Measurements from ENCODE around the gene SCP2.

SCP2 gene

DNA sequence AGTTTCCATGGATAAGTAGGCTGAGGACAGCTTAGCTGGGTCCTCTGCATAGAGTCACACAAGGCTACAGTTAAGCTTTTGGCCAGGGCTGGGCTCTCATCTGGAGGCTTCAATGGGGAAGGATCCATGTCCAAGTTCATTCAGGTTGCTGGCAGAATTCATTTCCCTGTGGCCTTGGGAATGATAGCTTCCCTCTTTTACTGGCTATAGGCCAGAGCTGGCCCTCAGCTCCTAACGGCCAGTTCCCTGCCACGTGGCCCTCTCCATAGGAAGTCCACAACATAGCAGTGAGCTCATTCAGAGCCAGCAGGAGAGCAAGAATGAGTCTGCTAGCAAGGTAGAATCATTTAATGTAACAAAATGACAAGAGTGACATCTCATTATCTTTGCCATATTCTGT lies 119.9 kb downstream of the SCP2 start:
- FAIRE-seq, result no peak

GRCh38 chr1:53047737-53048736 lies 121.0 kb downstream of the SCP2 start:
- FAIRE-seq, result no peak

GRCh38 chr1:53048960-53049573 lies 122.0 kb downstream of the SCP2 start:
- FAIRE-seq, result no peak

DNA sequence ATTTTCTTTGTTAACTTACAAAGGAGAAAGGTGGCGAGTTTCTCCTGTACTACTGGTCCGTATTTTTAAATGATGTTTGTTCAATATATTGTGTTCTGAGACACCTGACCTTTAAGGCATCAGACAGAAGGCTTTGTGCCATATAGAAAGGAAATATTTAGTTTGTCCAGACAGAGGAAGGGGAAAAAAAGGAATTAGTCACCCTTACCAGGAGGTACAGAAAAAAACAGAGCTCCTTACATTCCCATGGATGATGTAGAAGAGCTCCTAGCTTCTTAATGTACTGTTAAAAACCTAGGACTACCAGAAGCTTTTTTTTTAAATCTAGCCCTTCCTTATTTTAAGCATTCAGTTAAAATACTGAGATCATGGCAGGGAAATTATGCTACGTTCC lies 122.5 kb downstream of the SCP2 start:
- no peak for FAIRE-seq

DNA sequence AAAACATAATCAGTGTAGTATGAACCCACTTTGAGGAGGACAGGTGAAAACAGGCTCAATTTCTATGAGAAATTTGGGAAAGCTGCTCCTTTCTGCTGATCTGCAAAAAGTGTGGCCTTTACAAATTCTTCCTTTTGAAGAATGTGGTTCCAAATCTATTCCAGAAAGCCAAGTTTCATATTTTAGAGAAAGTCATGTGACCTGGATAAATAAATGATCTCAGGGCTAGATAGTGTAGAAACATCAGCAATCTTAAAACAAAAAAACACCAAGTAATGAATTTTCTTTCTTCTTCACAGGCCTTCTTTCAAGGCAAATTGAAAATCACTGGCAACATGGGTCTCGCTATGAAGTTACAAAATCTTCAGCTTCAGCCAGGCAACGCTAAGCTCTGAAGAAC lies 123.2 kb downstream of the SCP2 start:
- no peak for FAIRE-seq

GRCh38 chr1:53051676-53052075 lies 124.6 kb downstream of the SCP2 start:
- FAIRE-seq, result no peak

GRCh38 chr1:53057127-53057526 lies 130.1 kb downstream of the SCP2 start:
- no peak for FAIRE-seq

DNA sequence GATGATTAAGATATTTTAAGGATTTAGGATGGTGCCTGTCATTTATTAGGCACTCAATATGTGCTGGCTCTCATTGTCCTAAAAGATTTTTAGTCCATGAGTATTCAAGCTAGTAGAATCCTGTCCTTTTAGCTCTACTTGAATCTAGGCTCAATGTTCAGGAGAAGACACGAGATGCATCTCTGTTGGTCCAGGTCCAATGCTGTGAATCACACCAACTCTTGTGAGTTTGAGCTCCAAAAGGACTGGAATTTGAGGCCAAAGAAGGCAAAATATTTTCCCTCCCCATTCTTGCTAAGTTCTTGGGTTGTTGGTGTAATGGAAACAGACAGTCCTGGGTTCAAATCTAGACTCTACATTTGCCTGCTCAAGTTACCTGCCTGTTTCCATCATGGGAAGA lies 133.5 kb downstream of the SCP2 start:
- FAIRE-seq, result no peak

GRCh38 chr1:53061123-53061858 lies 134.2 kb downstream of the SCP2 start:
- no peak for FAIRE-seq

DNA sequence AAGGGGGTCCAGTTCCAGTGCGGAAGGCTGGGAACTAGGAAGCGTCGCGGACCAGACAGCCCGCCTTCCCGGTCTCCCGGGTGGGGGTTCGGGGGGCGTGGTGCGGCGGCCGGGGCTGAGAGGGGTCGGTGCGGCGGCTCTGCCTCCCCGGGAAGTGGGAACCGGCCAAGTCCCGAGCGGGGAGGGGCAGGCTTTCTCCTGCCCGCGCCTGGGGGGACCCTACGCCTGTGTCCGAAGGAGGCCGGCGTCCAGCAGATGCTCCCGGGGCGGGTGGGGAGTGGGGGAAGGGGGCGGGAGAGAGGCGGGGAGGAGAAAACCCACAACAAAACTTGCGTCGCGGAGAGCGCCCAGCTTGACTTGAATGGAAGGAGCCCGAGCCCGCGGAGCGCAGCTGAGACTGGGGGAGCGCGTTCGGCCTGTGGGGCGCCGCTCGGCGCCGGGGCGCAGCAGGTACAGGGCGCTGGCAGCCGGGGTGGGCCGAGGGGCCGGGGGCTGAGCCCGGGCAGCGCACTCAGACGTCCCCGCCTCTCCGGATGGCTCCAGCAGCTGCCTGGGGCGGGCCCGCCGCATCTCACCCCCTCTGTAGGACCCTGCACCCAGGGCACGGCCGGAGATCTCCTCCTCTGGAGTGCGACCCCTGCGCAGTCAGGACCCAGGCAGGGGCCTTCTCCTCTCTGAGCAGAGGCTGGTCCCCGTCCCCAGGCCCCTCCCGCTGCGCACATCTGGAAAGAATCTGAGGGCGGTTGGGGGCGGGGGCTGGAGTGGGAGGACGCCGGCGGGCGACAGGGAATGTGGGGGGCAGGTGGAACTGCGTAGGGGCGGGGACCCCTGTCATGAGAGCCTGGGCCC lies 135.0 kb downstream of the SCP2 start, which contains the start of gene PODN:
Gene PODN (plus strand): TSS at position 355 of the 849 bp plus-strand sequence. CDS start 7,643 bp downstream, outside the sequence.
- no peak for FAIRE-seq

GRCh38 chr1:53062708-53063591 lies 135.9 kb downstream of the SCP2 start:
- FAIRE-seq, result no peak

DNA sequence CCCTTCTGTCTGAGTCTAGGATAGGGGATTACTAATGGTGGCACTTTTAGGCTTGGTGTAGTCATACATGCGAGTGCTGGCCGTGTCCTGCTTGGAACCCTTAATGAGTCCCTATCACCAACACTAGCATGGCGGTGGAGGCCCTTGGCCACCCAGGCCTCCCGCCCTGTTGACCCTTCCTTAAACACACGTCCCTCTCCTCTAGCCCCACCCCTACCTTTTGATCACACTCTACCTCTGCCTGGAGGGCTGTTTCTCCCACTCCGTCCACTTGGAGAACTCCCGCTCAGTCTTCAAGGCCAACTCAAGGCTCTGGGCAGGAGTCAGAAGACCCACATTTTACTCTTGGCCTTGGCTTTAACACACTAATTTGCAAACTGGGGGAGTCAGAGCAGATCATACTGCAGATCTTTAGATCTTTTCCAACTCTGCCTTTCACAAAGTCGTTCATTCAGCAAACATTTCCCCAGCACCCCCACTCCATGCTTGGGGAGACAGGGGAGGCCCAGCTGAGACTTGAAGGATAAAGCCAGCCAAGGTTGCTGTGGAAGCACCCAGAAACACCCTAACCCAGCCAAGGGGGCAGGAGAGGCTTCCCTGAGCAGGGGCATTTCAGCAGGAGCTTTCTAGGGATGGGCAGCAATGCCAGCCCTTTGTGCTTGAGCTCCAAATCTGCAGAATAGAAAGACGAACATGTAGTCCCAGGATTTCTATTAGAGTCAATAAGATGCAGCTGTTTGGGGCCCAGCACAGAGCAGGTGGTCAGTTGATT lies 136.9 kb downstream of the SCP2 start:
- FAIRE-seq, result no peak

GRCh38 chr1:53065391-53065790 lies 138.3 kb downstream of the SCP2 start:
- no peak for FAIRE-seq

DNA sequence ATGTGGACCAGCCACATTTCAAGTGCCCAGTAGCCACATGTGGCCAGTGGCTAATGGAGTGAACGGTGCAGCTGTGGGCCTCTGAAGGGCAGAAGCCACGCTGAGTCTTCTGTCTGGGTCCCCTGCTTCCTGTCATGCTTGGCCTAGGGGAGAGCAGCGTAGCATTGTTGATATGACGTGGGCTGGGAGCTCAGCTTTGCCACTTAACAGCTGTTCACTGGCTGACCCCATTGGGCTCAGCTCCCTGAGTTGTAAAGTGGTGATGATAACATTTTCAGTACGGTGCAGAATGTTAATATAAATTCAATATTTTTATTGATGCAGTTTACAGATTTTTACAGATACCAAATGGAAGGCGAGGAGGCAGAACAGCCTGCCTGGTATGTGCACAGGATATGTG lies 139.4 kb downstream of the SCP2 start:
- no peak for FAIRE-seq

GRCh38 chr1:53066891-53067738 lies 140.0 kb downstream of the SCP2 start:
- FAIRE-seq, result no peak

- no peak for FAIRE-seq
Measured at GRCh38 chr1:53067886-53068285, 140.8 kb downstream of the SCP2 start.

GRCh38 chr1:53068314-53069099 lies 141.4 kb downstream of the SCP2 start:
- no peak for FAIRE-seq

DNA sequence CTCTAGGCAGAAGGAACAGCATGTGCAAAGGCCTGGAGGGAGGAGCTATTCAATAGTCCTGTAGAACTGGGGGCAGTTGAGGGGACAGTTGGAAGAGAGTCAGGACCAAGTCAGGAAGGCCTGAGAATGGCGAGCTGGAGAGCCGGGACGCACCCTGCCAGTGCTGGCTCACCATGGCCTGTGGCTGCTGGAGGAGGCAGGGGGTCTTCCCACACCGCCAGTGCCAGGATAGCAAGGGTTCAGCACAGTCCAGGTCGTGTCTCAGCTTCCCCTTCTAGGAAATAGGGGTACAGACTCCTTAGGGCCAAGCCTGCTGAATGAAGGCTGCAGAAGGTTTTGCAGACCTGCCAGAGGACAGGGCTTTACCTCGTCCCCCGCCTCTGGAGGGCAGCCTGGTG lies 142.2 kb downstream of the SCP2 start:
- FAIRE-seq, result no peak
